Uterus (tissue), 4 donors: Measurements from ENCODE around the gene XKRX. TPM values are rescaled to one million over a fixed set of nuclear protein-coding genes. Genes with fewer than 3 reads are reported as not detected.

Experiments used
- DNase-seq, 2 donors: peaks; one replicate each; pipeline ENCODE4 v3.0.0-alpha.2; 2019 to 2020
- H3K27ac ChIP-seq, 2 donors: fragments of 200-600 bp; sonication (generic); 1 replicate in 1 of 2; 2 replicates in 1 of 2; pipeline ENCODE4 v1.5.1; 2016 to 2018
- H3K27me3 ChIP-seq, 2 donors: fragments of 200-600 bp; sonication (generic); one replicate each; pipeline ENCODE4 v1.5.1; 2018 to 2019; ENCODE audit warnings: control low read depth in 1 of 2
- H3K36me3 ChIP-seq, 2 donors: fragments of 200-600 bp; sonication (generic); one replicate each; pipeline ENCODE4 v1.5.1; 2019; ENCODE audit warnings: control low read depth in 1 of 2
- H3K4me1 ChIP-seq, 2 donors: fragments of 200-600 bp; sonication (generic); one replicate each; pipeline ENCODE4 v1.5.1; 2018 to 2019; ENCODE audit warnings: control low read depth in 1 of 2
- H3K4me3 ChIP-seq, 2 donors: fragments of 200-600 bp; sonication (generic); 1 replicate in 1 of 2; 2 replicates in 1 of 2; pipeline ENCODE4 v1.5.1; 2018 to 2019; ENCODE audit warnings: mild to moderate bottlenecking in 1 of 2
- H3K9me3 ChIP-seq, 2 donors: fragments of 200-600 bp; sonication (generic); one replicate each; pipeline ENCODE4 v1.5.1; 2019; ENCODE audit warnings: control low read depth in 1 of 2
- CTCF ChIP-seq, 4 experiments: fragments of 200-600 bp in 2 of 4; fragments of 450-650 bp in 2 of 4; sonication (generic) in 2 of 4; IDR thresholded peaks; one replicate each; pipeline ENCODE4 v1.5.1; 2016 to 2019; ENCODE audit warnings: antibody characterized with exemption in 4 of 4, mild to moderate bottlenecking in 2 of 4, moderate library complexity in 1 of 4
- POLR2A ChIP-seq, 2 donors: fragments of 450-650 bp; IDR thresholded peaks; one replicate each; pipeline ENCODE4 v1.6.1; 2016; ENCODE audit warnings: antibody characterized with exemption in 2 of 2, mild to moderate bottlenecking in 1 of 2, moderate library complexity in 1 of 2
- intact Hi-C: fragments of 100-400 bp; cut with DNase I; formaldehyde crosslinking; loops from one replicate; pipeline ENCODE4 v1.15.1; 2023; ENCODE audit warnings: low total_unique reads
- total RNA-seq, 4 donors: library from RNA; depleted of rRNA in 3 of 4; stranded (reverse); fragments of >200 nt in 3 of 4; gene quantifications; one replicate each; pipeline versions ENCODE4 v1.1.0 to v1.2.4, GENCODE V29; 2014 to 2023
- donor health status: DM: yes; HTN: yes; CAD: no.

The XKRX gene
- total RNA-seq, 4 donors from 2014 or later: 0.24 to 1.3 (median 0.59) TPM; not detected in 1

- TF ChIP-seq CTCF (IDR thresholded peaks at IDR 0.05): no peak
- no peak for TF ChIP-seq POLR2A (IDR thresholded peaks at IDR 0.05)
- Histone ChIP-seq H3K27me3 (no peaks in the 10 kb centered on the region), H3K36me3 (no peaks in the 10 kb centered on the region), H3K4me1 (no peaks in the 10 kb centered on the region), H3K4me3 (no peak overlapping the region), H3K27ac (no peak overlapping the region), H3K9me3 (no peaks in the 10 kb centered on the region)
- no peak for DNase-seq
- intact Hi-C loops: no loop called here
These were observed 15.9 kb upstream of the XKRX start for GRCh38 chrX:100944601-100945000.

- no peaks in the 10 kb centered on the region for H3K27me3 ChIP-seq
- no peaks in the 10 kb centered on the region for H3K9me3 ChIP-seq
- no peak for TF ChIP-seq CTCF (IDR thresholded peaks at IDR 0.05)
- TF ChIP-seq POLR2A (IDR thresholded peaks at IDR 0.05): no peak
- no peak overlapping the region for H3K4me3 ChIP-seq
- no peaks in the 10 kb centered on the region for H3K36me3 ChIP-seq
- no peak overlapping the region for H3K27ac ChIP-seq
- intact Hi-C loops: no loop called here
- no peak for DNase-seq
- no peaks in the 10 kb centered on the region for H3K4me1 ChIP-seq
These were observed 10.6 kb upstream of the XKRX start for GRCh38 chrX:100939333-100939732.

GRCh38 chrX:100935767-100936166, 7.0 kb upstream of the XKRX start:
- no peaks in the 10 kb centered on the region for H3K4me1 ChIP-seq
- no peaks in the 10 kb centered on the region for H3K9me3 ChIP-seq
- no peak for TF ChIP-seq POLR2A (IDR thresholded peaks at IDR 0.05)
- no peak for TF ChIP-seq CTCF (IDR thresholded peaks at IDR 0.05)
- no peaks in the 10 kb centered on the region for H3K36me3 ChIP-seq
- no peak overlapping the region for H3K4me3 ChIP-seq
- H3K27me3 ChIP-seq: no peaks in the 10 kb centered on the region
- no peak overlapping the region for H3K27ac ChIP-seq
- intact Hi-C loops: no loop called here
- no peak for DNase-seq

GRCh38 chrX:100931925-100932285, 3.2 kb upstream of the XKRX start:
- Histone ChIP-seq H3K4me3 (no peak overlapping the region), H3K9me3 (no peaks in the 10 kb centered on the region), H3K27me3 (no peaks in the 10 kb centered on the region), H3K36me3 (no peaks in the 10 kb centered on the region), H3K4me1 (no peaks in the 10 kb centered on the region), H3K27ac (no peak overlapping the region)
- intact Hi-C loops: no loop called here
- TF ChIP-seq POLR2A (IDR thresholded peaks at IDR 0.05) (no peak), CTCF (IDR thresholded peaks at IDR 0.05) (no peak)
- no peak for DNase-seq

- no peaks in the 10 kb centered on the region for H3K36me3 ChIP-seq
- H3K27ac ChIP-seq: no peak overlapping the region
- TF ChIP-seq POLR2A (IDR thresholded peaks at IDR 0.05) (no peak), CTCF (IDR thresholded peaks at IDR 0.05) (no peak)
- no peak for DNase-seq
- intact Hi-C loops: no loop called here
- no peaks in the 10 kb centered on the region for H3K9me3 ChIP-seq
- H3K27me3 ChIP-seq: no peaks in the 10 kb centered on the region
- no peak overlapping the region for H3K4me3 ChIP-seq
- H3K4me1 ChIP-seq: no peaks in the 10 kb centered on the region
These were observed 2.7 kb upstream of the XKRX start for GRCh38 chrX:100931218-100931924.
